Motor neuron (in vitro differentiated cells): Measurements from ENCODE around the gene KLF9. TPM values are rescaled to one million over a fixed set of nuclear protein-coding genes. Genes with fewer than 3 reads are reported as not detected.
"Not testable (repeated sequence)": the region's sequence is repeated elsewhere in the genome, so short reads cannot be mapped to it uniquely, and the experiment has no call there.

ENCODE experiments used
- ATAC-seq, 8 experiments: fragments of 200-7000 bp; cut with Tn5 transposase; replicated peaks in 6 of 8; 2 replicates each; pipeline ENCODE4 v1.8.0; 2021; ENCODE audit warnings: mild to moderate bottlenecking in 8 of 8, moderate library complexity in 8 of 8
- H3K27ac ChIP-seq, 2 donors: fragments of 250-450 bp; sonication (Bioruptor Pico); 2 replicates each; pipeline ENCODE4 v1.9.0; 2021; ENCODE audit warnings: antibody characterized with exemption in 2 of 2, mild to moderate bottlenecking in 2 of 2, moderate library complexity in 1 of 2
- H3K4me1 ChIP-seq, 2 donors: fragments of 250-450 bp; sonication (Bioruptor Pico); replicated peaks in 1 of 2; 2 replicates each; pipeline ENCODE4 v1.6.1; 2021; ENCODE audit warnings: antibody characterized with exemption in 2 of 2, mild to moderate bottlenecking in 2 of 2, moderate library complexity in 1 of 2
- H3K4me3 ChIP-seq, 5 donors: fragments of 250-450 bp; sonication (Bioruptor Pico); 2 replicates each; pipeline ENCODE4 v1.9.0; 2021; ENCODE audit warnings: antibody characterized with exemption in 5 of 5, mild to moderate bottlenecking in 5 of 5, moderate library complexity in 4 of 5
- WGBS, 10 experiments: fragments of 450-650 bp; shearing (Covaris generic); methylation state at CpG; one replicate each; pipeline ENCODE4 v1.0.0; 2022; 5-methylcytosine and 5-hydroxymethylcytosine counted together
- in situ Hi-C, 9 experiments: fragments of 400-800 bp; cut with MboI; loops; one replicate each; pipeline ENCODE4 v1.15.0; 2021; ENCODE audit warnings: low sequenced_read_pairs in 9 of 9, low pct_unique_long_range_greater_than_20kb in 2 of 9; ENCODE audit not compliant: unreplicated experiment in 9 of 9
- total RNA-seq, 8 experiments: library from RNA; unstranded; fragments of 300-600 nt; gene quantifications; 2 replicates each; pipeline versions ENCODE4 v1.2.3 to v1.2.4, GENCODE V29; 2022

The KLF9 gene
- total RNA-seq, 8 experiments from 2014 or later: 0.79 to 32.9 (median 3.6) TPM

GRCh38 chr9:70409280-70409679 is 5.2 kb downstream of the KLF9 start:
- Histone ChIP-seq H3K27ac (no peak overlapping the region), H3K4me1 (peaks cover 23 to 25% of the 10 kb centered on the region in 2 donors), H3K4me3 (no peak overlapping the region)
- in situ Hi-C loops: loop anchor here in 1 of 9 experiments (25.0 kb wide), 1 partner anchor 178 kb away; no protein-coding TSS in a partner anchor
- no peak for ATAC-seq
- WGBS, 10 experiments: 50 to 100% (median 91%) methylated on average over 1 to 3 of the region's 3 CpGs

- Histone ChIP-seq H3K27ac (no peak overlapping the region), H3K4me1 (peaks cover 23 to 25% of the 10 kb centered on the region in 2 donors), H3K4me3 (no peak overlapping the region)
- WGBS, 10 experiments: 94 to 100% (median 100%) methylated on average over 1 to 2 of the region's 5 CpGs; no CpG with 5 or more reads in 5 of the 10 experiments
- ATAC-seq: no peak
- in situ Hi-C loops: loop anchor here in 1 of 9 experiments (25.0 kb wide), 1 partner anchor 179 kb away; no protein-coding TSS in a partner anchor
Observed at GRCh38 chr9:70408393-70409040, 5.9 kb downstream of the KLF9 start.

GRCh38 chr9:70407081-70407503 is 7.4 kb downstream of the KLF9 start:
- in situ Hi-C loops: loop anchor here in 1 of 9 experiments (25.0 kb wide), 1 partner anchor 180 kb away; no protein-coding TSS in a partner anchor
- 0 to 100% (median 79%) methylated on average over 1 to 3 of the region's 4 CpGs; no CpG with 5 or more reads in 2 of the 10 experiments for WGBS, 10 experiments
- Histone ChIP-seq H3K4me3 (no peak overlapping the region), H3K4me1 (peaks cover 23% of the 10 kb centered on the region in 2 donors), H3K27ac (peak overlapping the region in 1 of 2 donors; percentile 7)
- peak in 3 of 8 experiments; percentile 3 to 13 (median 3) for ATAC-seq

- in situ Hi-C loops: loop anchor here in 1 of 9 experiments (25.0 kb wide), 1 partner anchor 181 kb away; no protein-coding TSS in a partner anchor
- H3K27ac ChIP-seq: peak overlapping the region in 1 of 2 donors; percentile 7
- ATAC-seq: peak in 5 of 8 experiments; percentile 77 to 86 (median 85)
- peaks cover 19 to 23% of the 10 kb centered on the region in 2 donors for H3K4me1 ChIP-seq
- 7 to 73% (median 32%) methylated on average over 1 to 5 of the region's 6 CpGs; no CpG with 5 or more reads in 2 of the 10 experiments for WGBS, 10 experiments
- H3K4me3 ChIP-seq: no peak overlapping the region
Observed at GRCh38 chr9:70406434-70406862, 8.0 kb downstream of the KLF9 start.

- in situ Hi-C loops: loop anchor here in 1 of 9 experiments (25.0 kb wide), 1 partner anchor 181 kb away; no protein-coding TSS in a partner anchor
- H3K4me1 ChIP-seq: peaks cover 19 to 23% of the 10 kb centered on the region in 2 donors
- H3K27ac ChIP-seq: peak overlapping the region in 1 of 2 donors; percentile 25
- no peak overlapping the region for H3K4me3 ChIP-seq
- WGBS, 10 experiments: 44 to 80% (median 53%) methylated on average over 1 to 3 of the region's 3 CpGs; no CpG with 5 or more reads in 3 of the 10 experiments
- peak in 4 of 8 experiments; percentile 38 to 61 (median 58) for ATAC-seq
Observed at GRCh38 chr9:70405808-70406433, 8.5 kb downstream of the KLF9 start.

- in situ Hi-C loops: loop anchor here in 1 of 9 experiments (25.0 kb wide), 1 partner anchor 183 kb away; no protein-coding TSS in a partner anchor
Observed at GRCh38 chr9:70404261-70404660, 10.2 kb downstream of the KLF9 start.

GRCh38 chr9:70403618-70404025 is 10.8 kb downstream of the KLF9 start:
- ATAC-seq: no peak
- in situ Hi-C loops: loop anchor here in 1 of 9 experiments (25.0 kb wide), 1 partner anchor 184 kb away; no protein-coding TSS in a partner anchor
- Histone ChIP-seq H3K4me3 (no peak overlapping the region), H3K27ac (no peak overlapping the region), H3K4me1 (peaks cover 19 to 23% of the 10 kb centered on the region in 2 donors)
- WGBS, 10 experiments: 19 to 100% (median 100%) methylated on average over 1 to 4 of the region's 4 CpGs; no CpG with 5 or more reads in 1 of the 10 experiments

More at GRCh38 chr9:70404261-70404660, 10.2 kb downstream of the KLF9 start:
- no peak overlapping the region for H3K27ac ChIP-seq
- no peak for ATAC-seq
- H3K4me3 ChIP-seq: no peak overlapping the region
- H3K4me1 ChIP-seq: peaks cover 19 to 23% of the 10 kb centered on the region in 2 donors
- 100% methylated on average over 1 of the region's 2 CpGs; no CpG with 5 or more reads in 9 of the 10 experiments for WGBS, 10 experiments

GRCh38 chr9:70403166-70403565 is 11.3 kb downstream of the KLF9 start:
- ATAC-seq: no peak
- Histone ChIP-seq H3K27ac (no peak overlapping the region), H3K4me3 (no peak overlapping the region), H3K4me1 (peaks cover 19 to 23% of the 10 kb centered on the region in 2 donors)
- 50 to 100% (median 68%) methylated on average over 1 to 2 of the region's 2 CpGs; no CpG with 5 or more reads in 6 of the 10 experiments for WGBS, 10 experiments
- in situ Hi-C loops: loop anchor here in 1 of 9 experiments (25.0 kb wide), 1 partner anchor 184 kb away; no protein-coding TSS in a partner anchor

- in situ Hi-C loops: loop anchor here in 1 of 9 experiments (25.0 kb wide), 1 partner anchor 185 kb away; no protein-coding TSS in a partner anchor
- 17 to 100% (median 88%) methylated on average over 1 of the region's 1 CpG; no CpG with 5 or more reads in 5 of the 10 experiments for WGBS, 10 experiments
- peaks cover 14 to 22% of the 10 kb centered on the region in 2 donors for H3K4me1 ChIP-seq
- peak in 1 of 8 experiments; percentile 36 for ATAC-seq
- H3K4me3 ChIP-seq: no peak overlapping the region
- no peak overlapping the region for H3K27ac ChIP-seq
Observed at GRCh38 chr9:70402213-70402612, 12.2 kb downstream of the KLF9 start.

GRCh38 chr9:70401241-70401640 is 13.2 kb downstream of the KLF9 start:
- not testable (repeated sequence) for H3K27ac ChIP-seq, H3K4me3 ChIP-seq, ATAC-seq
- H3K4me1 ChIP-seq: peaks cover 6 to 12% of the 10 kb centered on the region in 2 donors
- in situ Hi-C loops: loop anchor here in 1 of 9 experiments (25.0 kb wide), 1 partner anchor 186 kb away; no protein-coding TSS in a partner anchor
- WGBS, 10 experiments: 80 to 100% (median 91%) methylated on average over 1 to 5 of the region's 6 CpGs; no CpG with 5 or more reads in 1 of the 10 experiments

GRCh38 chr9:70400107-70400892 is 14.2 kb downstream of the KLF9 start:
- Histone ChIP-seq H3K27ac (no peak overlapping the region), H3K4me3 (no peak overlapping the region), H3K4me1 (peaks cover 0 to 2% of the 10 kb centered on the region in 2 donors)
- WGBS, 10 experiments: 74 to 100% (median 100%) methylated on average over 1 to 5 of the region's 5 CpGs; no CpG with 5 or more reads in 2 of the 10 experiments
- in situ Hi-C loops: loop anchor here in 1 of 9 experiments (25.0 kb wide), 1 partner anchor 187 kb away; no protein-coding TSS in a partner anchor
- ATAC-seq: no peak

- Histone ChIP-seq H3K4me3 (no peak overlapping the region), H3K27ac (no peak overlapping the region), H3K4me1 (no peaks in the 10 kb centered on the region)
- in situ Hi-C loops: loop anchor here in 1 of 9 experiments (25.0 kb wide), 1 partner anchor 88 kb away; no protein-coding TSS in a partner anchor
- ATAC-seq: no peak
Observed at GRCh38 chr9:70399141-70399540, 15.3 kb downstream of the KLF9 start.
